Gastrocnemius medialis (tissue), 4 donors: ENCODE measurements around the gene IGSF9B.

Source experiments
- POLR2A ChIP-seq, 2 donors: fragments of 450-650 bp; IDR thresholded peaks; one replicate each; pipeline ENCODE4 v1.6.1; 2017; ENCODE audit warnings: antibody characterized with exemption in 2 of 2, mild to moderate bottlenecking in 2 of 2, moderate library complexity in 2 of 2
- TF ChIP-seq, protein P1 (sequence below), 5 experiments: fragments of 450-650 bp in 3 of 5; fragments of 200-600 bp in 2 of 5; sonication (generic) in 2 of 5; IDR thresholded peaks in 4 of 5; conservative IDR thresholded peaks in 1 of 5; 1 replicate in 4 of 5; 2 replicates in 1 of 5; pipeline ENCODE4 v1.5.1; 2016 to 2019; ENCODE audit warnings: antibody characterized with exemption in 5 of 5, mild to moderate bottlenecking in 3 of 5, moderate library complexity in 3 of 5

DNA sequence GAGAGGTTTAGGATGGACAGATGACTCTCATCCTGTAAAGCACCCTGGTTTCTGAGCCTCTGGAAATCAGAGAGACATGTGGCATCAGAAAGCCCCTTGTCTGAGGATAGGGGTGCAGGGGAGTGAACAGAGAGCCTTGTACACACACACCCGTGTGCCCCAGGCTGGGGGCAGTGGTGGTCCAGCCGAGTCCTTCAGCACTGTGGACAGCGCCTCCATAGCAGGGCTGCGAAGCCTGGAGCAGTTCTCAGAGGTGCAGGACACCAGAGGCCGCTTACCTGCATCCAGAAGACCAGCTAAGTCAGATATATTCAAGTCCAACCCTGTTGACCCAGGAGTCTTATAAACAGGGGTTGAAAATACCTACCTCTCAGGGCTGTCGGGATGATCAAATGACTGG is 11.5 kb upstream of the IGSF9B start:
- TF ChIP-seq, protein P1, sequence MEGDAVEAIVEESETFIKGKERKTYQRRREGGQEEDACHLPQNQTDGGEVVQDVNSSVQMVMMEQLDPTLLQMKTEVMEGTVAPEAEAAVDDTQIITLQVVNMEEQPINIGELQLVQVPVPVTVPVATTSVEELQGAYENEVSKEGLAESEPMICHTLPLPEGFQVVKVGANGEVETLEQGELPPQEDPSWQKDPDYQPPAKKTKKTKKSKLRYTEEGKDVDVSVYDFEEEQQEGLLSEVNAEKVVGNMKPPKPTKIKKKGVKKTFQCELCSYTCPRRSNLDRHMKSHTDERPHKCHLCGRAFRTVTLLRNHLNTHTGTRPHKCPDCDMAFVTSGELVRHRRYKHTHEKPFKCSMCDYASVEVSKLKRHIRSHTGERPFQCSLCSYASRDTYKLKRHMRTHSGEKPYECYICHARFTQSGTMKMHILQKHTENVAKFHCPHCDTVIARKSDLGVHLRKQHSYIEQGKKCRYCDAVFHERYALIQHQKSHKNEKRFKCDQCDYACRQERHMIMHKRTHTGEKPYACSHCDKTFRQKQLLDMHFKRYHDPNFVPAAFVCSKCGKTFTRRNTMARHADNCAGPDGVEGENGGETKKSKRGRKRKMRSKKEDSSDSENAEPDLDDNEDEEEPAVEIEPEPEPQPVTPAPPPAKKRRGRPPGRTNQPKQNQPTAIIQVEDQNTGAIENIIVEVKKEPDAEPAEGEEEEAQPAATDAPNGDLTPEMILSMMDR (IDR thresholded peaks at IDR 0.05 in 4 of 5, conservative IDR thresholded peaks at IDR 0.05 in 1 of 5), result no peak
- TF ChIP-seq POLR2A (IDR thresholded peaks at IDR 0.05), result no peak
